Hair follicular keratinocyte (primary cell): ENCODE measurements around the gene TGFB2. TPM values are rescaled to one million over a fixed set of nuclear protein-coding genes. Genes with fewer than 3 reads are reported as not detected.

Experiments used
- total RNA-seq: library from RNA; depleted of rRNA; stranded (reverse); fragments of >200 nt; gene quantifications from 2 replicates; pipeline ENCODE4 v1.2.3, GENCODE V29; 2015

The TGFB2 gene
- total RNA-seq, result 5.5 and 7.9 TPM in 2 replicates

DNA sequence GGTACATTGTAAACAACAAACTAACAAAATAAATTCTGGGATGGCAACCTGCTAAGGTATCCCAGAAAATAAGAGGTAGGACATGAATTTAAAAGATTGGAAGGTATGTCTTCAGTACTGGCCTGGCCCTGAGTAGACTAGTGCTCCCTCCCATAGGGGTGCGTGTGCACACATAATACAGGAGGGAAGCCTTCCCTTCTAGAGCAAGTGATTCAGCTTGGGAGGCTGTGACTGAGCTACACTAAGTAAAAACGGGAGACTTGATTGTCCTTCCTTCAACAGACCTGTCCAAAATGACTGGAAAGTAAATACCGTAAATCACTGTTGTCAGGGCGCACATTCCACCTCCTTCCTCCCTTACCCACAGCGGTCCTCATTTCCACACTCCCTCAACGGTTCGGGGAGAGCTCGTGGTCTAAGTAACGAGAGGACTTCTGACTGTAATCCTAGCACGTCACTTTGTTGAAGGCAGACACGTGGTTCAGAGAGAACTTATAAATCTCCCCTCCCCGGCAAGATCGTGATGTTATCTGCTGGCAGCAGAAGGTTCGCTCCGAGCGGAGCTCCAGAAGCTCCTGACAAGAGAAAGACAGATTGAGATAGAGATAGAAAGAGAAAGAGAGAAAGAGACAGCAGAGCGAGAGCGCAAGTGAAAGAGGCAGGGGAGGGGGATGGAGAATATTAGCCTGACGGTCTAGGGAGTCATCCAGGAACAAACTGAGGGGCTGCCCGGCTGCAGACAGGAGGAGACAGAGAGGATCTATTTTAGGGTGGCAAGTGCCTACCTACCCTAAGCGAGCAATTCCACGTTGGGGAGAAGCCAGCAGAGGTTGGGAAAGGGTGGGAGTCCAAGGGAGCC, at the start of gene TGFB2:
TGFB2 (plus strand) TSS at position 523 of the 859 bp plus-strand sequence. CDS start 1,366 bp downstream, outside the sequence.

Other genes with a start within 250 kb of the TGFB2 start
- gene RRP15, start 60.0 kb upstream of the TGFB2 start, total RNA-seq, result 3.3 and 4.9 TPM in 2 replicates